Loucy (cell line): ENCODE measurements around the gene PNLIPRP2.

Experiments used
- H2AFZ ChIP-seq: fragments of 200-600 bp; sonication (generic); 2 replicates; pipeline ENCODE4 v1.6.0; 2016; ENCODE audit warnings: antibody characterized with exemption, mild to moderate bottlenecking, low read length, moderate library complexity
- H3F3A ChIP-seq: fragments of 200-600 bp; 2 replicates; pipeline ENCODE4 v1.6.0; 2016; ENCODE audit warnings: antibody characterized with exemption, low read depth, mild to moderate bottlenecking
- H3K27me3 ChIP-seq: fragments of 200-600 bp; sonication (generic); 2 replicates; pipeline ENCODE4 v1.6.1; 2014; ENCODE audit warnings: low read length, mild to moderate bottlenecking; ENCODE audit not compliant: insufficient read depth, poor library complexity, severe bottlenecking
- H3K36me3 ChIP-seq: fragments of 200-600 bp; sonication (generic); 2 replicates; pipeline ENCODE4 v1.6.1; 2016; ENCODE audit warnings: low read length; ENCODE audit not compliant: insufficient read depth
- H3K4me1 ChIP-seq: fragments of 200-600 bp; sonication (generic); 2 replicates; pipeline ENCODE4 v1.5.1; 2014; ENCODE audit warnings: low read length, mild to moderate bottlenecking; ENCODE audit not compliant: insufficient read depth, poor library complexity, severe bottlenecking
- H3K4me2 ChIP-seq: fragments of 200-600 bp; sonication (generic); 2 replicates; pipeline ENCODE4 v1.6.0; 2014; ENCODE audit warnings: antibody characterized with exemption, low read length, low read depth, mild to moderate bottlenecking; ENCODE audit not compliant: poor library complexity, severe bottlenecking
- H3K4me3 ChIP-seq: fragments of 200-600 bp; sonication (generic); 2 replicates; pipeline ENCODE4 v1.5.1; 2014; ENCODE audit warnings: low read length, mild to moderate bottlenecking, mixed read lengths; ENCODE audit not compliant: poor library complexity, severe bottlenecking
- H3K79me2 ChIP-seq: fragments of 200-600 bp; sonication (generic); 2 replicates; pipeline ENCODE4 v1.6.1; 2014; ENCODE audit warnings: low read length; ENCODE audit not compliant: insufficient read depth
- H3K9ac ChIP-seq: fragments of 200-600 bp; sonication (generic); 2 replicates; pipeline ENCODE4 v1.6.0; 2014; ENCODE audit warnings: mild to moderate bottlenecking, low read depth, low read length, moderate library complexity; ENCODE audit not compliant: poor library complexity, severe bottlenecking
- H3K9me2 ChIP-seq: fragments of 200-600 bp; sonication (generic); replicated peaks from 2 replicates; pipeline ENCODE4 v1.6.1; 2016; ENCODE audit warnings: low read depth, low read length, mixed read lengths
- H3K9me3 ChIP-seq: fragments of 200-600 bp; sonication (generic); 2 replicates; pipeline ENCODE4 v1.6.1; 2014; ENCODE audit warnings: mild to moderate bottlenecking, antibody characterized with exemption, low read length, low read depth; ENCODE audit not compliant: insufficient read depth
- H4K20me1 ChIP-seq: fragments of 200-600 bp; sonication (generic); 2 replicates; pipeline ENCODE4 v1.6.0; 2014; ENCODE audit warnings: antibody characterized with exemption, low read length, mild to moderate bottlenecking; ENCODE audit not compliant: insufficient read depth, poor library complexity, severe bottlenecking
- EZH2phosphoT487 ChIP-seq: fragments of 200-600 bp; IDR thresholded peaks from 2 replicates; pipeline ENCODE4 v1.6.1; 2018; ENCODE audit warnings: antibody characterized with exemption, mild to moderate bottlenecking, moderate library complexity, borderline replicate concordance
- TF ChIP-seq, protein P1 (sequence below): fragments of 200-600 bp; sonication (generic); conservative IDR thresholded peaks from 2 replicates; pipeline ENCODE4 v1.5.1; 2014; ENCODE audit warnings: mild to moderate bottlenecking, antibody characterized with exemption, low read length

Gene PNLIPRP2

GRCh38 chr10:116608686-116609594 is 11.8 kb upstream of the PNLIPRP2 start:
- H3K9ac ChIP-seq = no peak overlapping the region
- no peak overlapping the region for H3K4me2 ChIP-seq
- H3K36me3 ChIP-seq = no peaks in the 10 kb centered on the region
- no peak overlapping the region for H2AFZ ChIP-seq
- no peak for TF ChIP-seq EZH2phosphoT487
- TF ChIP-seq, protein P1, sequence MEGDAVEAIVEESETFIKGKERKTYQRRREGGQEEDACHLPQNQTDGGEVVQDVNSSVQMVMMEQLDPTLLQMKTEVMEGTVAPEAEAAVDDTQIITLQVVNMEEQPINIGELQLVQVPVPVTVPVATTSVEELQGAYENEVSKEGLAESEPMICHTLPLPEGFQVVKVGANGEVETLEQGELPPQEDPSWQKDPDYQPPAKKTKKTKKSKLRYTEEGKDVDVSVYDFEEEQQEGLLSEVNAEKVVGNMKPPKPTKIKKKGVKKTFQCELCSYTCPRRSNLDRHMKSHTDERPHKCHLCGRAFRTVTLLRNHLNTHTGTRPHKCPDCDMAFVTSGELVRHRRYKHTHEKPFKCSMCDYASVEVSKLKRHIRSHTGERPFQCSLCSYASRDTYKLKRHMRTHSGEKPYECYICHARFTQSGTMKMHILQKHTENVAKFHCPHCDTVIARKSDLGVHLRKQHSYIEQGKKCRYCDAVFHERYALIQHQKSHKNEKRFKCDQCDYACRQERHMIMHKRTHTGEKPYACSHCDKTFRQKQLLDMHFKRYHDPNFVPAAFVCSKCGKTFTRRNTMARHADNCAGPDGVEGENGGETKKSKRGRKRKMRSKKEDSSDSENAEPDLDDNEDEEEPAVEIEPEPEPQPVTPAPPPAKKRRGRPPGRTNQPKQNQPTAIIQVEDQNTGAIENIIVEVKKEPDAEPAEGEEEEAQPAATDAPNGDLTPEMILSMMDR = no peak
- H3K79me2 ChIP-seq = no peaks in the 10 kb centered on the region
- no peaks in the 10 kb centered on the region for H3K4me1 ChIP-seq
- no peak overlapping the region for H3K4me3 ChIP-seq
- H3K9me2 ChIP-seq = no peaks in the 10 kb centered on the region
- H3F3A ChIP-seq = no peaks in the 10 kb centered on the region
- no peaks in the 10 kb centered on the region for H4K20me1 ChIP-seq
- no peaks in the 10 kb centered on the region for H3K27me3 ChIP-seq
- H3K9me3 ChIP-seq = no peaks in the 10 kb centered on the region

DNA sequence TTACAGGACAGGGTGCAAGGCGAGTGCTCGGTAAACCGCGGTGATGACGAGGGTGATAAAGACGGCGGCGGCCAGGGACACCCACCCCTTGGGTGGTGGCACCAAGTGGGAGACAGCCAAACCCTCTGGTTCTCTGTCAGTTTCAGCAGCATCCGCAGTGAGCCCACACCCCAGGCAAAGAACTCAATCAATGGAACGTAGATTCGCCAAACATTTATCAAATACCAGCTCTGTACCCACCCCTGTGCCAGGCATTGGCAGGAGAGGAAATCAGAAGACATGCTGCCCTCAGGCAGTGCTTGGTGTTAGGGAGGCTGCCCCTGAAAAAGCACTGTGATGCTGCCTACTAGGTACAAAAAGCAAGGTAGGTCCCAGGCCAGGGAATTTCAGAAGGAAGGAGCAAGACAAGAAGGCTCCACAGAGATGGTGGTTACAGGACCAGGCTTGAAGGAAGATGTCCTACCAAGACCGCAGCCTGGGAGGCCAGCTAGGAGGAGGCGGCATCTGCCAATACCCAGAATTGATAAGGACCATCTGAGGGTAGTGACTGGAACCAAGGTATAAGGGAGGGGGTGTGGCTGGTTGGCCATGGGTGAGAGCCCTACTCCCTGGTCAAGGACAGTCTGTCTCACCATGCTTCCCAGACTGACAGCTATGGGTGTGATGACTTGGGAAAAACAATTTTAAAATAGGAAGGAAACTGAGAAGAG is 10.2 kb upstream of the PNLIPRP2 start:
- Histone ChIP-seq H3K79me2 (no peaks in the 10 kb centered on the region), H3K9ac (no peak overlapping the region), H2AFZ (no peak overlapping the region), H3K4me1 (no peaks in the 10 kb centered on the region), H3K27me3 (no peaks in the 10 kb centered on the region), H3K9me2 (no peaks in the 10 kb centered on the region), H3K36me3 (no peaks in the 10 kb centered on the region), H4K20me1 (no peaks in the 10 kb centered on the region), H3K4me2 (no peak overlapping the region), H3K4me3 (no peak overlapping the region), H3K9me3 (no peaks in the 10 kb centered on the region), H3F3A (no peaks in the 10 kb centered on the region)
- TF ChIP-seq, protein P1 = no peak
- TF ChIP-seq EZH2phosphoT487 = no peak

GRCh38 chr10:116611153-116611545 is 9.6 kb upstream of the PNLIPRP2 start:
- H3K4me2 ChIP-seq = no peak overlapping the region

More at GRCh38 chr10:116611153-116611545, 9.6 kb upstream of the PNLIPRP2 start:
- TF ChIP-seq, protein P1 = no peak
- Histone ChIP-seq H3K27me3 (no peaks in the 10 kb centered on the region), H4K20me1 (no peaks in the 10 kb centered on the region), H2AFZ (no peak overlapping the region), H3K9me2 (no peaks in the 10 kb centered on the region), H3K79me2 (no peaks in the 10 kb centered on the region), H3K9ac (no peak overlapping the region), H3K4me3 (no peak overlapping the region), H3K36me3 (no peaks in the 10 kb centered on the region), H3K9me3 (no peaks in the 10 kb centered on the region), H3F3A (no peaks in the 10 kb centered on the region), H3K4me1 (no peaks in the 10 kb centered on the region)
